Endothelial cell (in vitro differentiated cells): ENCODE measurements around the gene FTO. TPM values are rescaled to one million over a fixed set of nuclear protein-coding genes. Genes with fewer than 3 reads are reported as not detected.

ENCODE experiments used
- DNase-seq: peaks from one replicate; pipeline ENCODE4 v3.0.0; 2021; ENCODE audit warnings: low spot score
- H3K27ac Mint-ChIP-seq: one replicate; pipeline ENCODE4 v1.8.0; 2021; ENCODE audit warnings: mixed read lengths, inconsistent platforms; ENCODE audit not compliant: unreplicated experiment
- H3K27me3 Mint-ChIP-seq: one replicate; pipeline ENCODE4 v1.8.0; 2021; ENCODE audit warnings: mild to moderate bottlenecking, moderate library complexity, mixed read lengths, inconsistent platforms; ENCODE audit not compliant: unreplicated experiment
- H3K36me3 Mint-ChIP-seq: one replicate; pipeline ENCODE4 v1.8.0; 2021; ENCODE audit warnings: mild to moderate bottlenecking, low read depth, mixed read lengths, inconsistent platforms; ENCODE audit not compliant: unreplicated experiment
- H3K4me1 Mint-ChIP-seq: one replicate; pipeline ENCODE4 v1.8.0; 2021; ENCODE audit warnings: mild to moderate bottlenecking, mixed read lengths, inconsistent platforms; ENCODE audit not compliant: unreplicated experiment
- H3K4me3 Mint-ChIP-seq: one replicate; pipeline ENCODE4 v1.8.0; 2021; ENCODE audit warnings: mild to moderate bottlenecking, mixed read lengths, inconsistent platforms; ENCODE audit not compliant: unreplicated experiment
- H3K9me3 Mint-ChIP-seq: one replicate; pipeline ENCODE4 v1.8.0; 2021; ENCODE audit warnings: mixed read lengths, inconsistent platforms; ENCODE audit not compliant: unreplicated experiment
- CTCF ChIP-seq: fragments of 200-600 bp; sonication (generic); IDR thresholded peaks from one replicate; pipeline ENCODE4 v1.5.0; 2021; ENCODE audit warnings: antibody characterized with exemption; ENCODE audit not compliant: unreplicated experiment
- total RNA-seq: library from RNA; stranded (reverse); fragmentation: NEBNext Ultra II Directional; extraction: Animal tissue kit (Norgen Biotek cat#: 25700); gene quantifications from one replicate; pipeline ENCODE4 v1.2.1, GENCODE V29; 2021; ENCODE audit not compliant: unreplicated experiment

FTO gene
- total RNA-seq, 1 donor from 2014 or later, result 83.8 TPM

- DNase-seq, result no peak
- Mint-ChIP-seq H3K36me3 (no peaks in the 10 kb centered on the region), H3K27ac (no peak overlapping the region), H3K27me3 (no peaks in the 10 kb centered on the region), H3K4me1 (peaks cover 30% of the 10 kb centered on the region), H3K4me3 (no peak overlapping the region), H3K9me3 (no peaks in the 10 kb centered on the region)
- TF ChIP-seq CTCF, result no peak
Observed at GRCh38 chr16:53926209-53926608, 222.3 kb downstream of the FTO start.

- Mint-ChIP-seq H3K9me3 (no peaks in the 10 kb centered on the region), H3K27ac (no peak overlapping the region), H3K4me1 (peaks cover 7% of the 10 kb centered on the region), H3K27me3 (no peaks in the 10 kb centered on the region), H3K36me3 (no peaks in the 10 kb centered on the region), H3K4me3 (no peak overlapping the region)
- DNase-seq, result no peak
- TF ChIP-seq CTCF, result no peak
Observed at GRCh38 chr16:53932975-53933374, 229.0 kb downstream of the FTO start.

- no peak for DNase-seq
- H3K36me3 Mint-ChIP-seq, result no peaks in the 10 kb centered on the region
- H3K4me3 Mint-ChIP-seq, result no peak overlapping the region
- H3K27me3 Mint-ChIP-seq, result no peaks in the 10 kb centered on the region
- H3K9me3 Mint-ChIP-seq, result no peaks in the 10 kb centered on the region
- H3K27ac Mint-ChIP-seq, result no peak overlapping the region
- TF ChIP-seq CTCF, result no peak
- H3K4me1 Mint-ChIP-seq, result peaks cover 7% of the 10 kb centered on the region
Observed at GRCh38 chr16:53933407-53933806, 229.5 kb downstream of the FTO start.

GRCh38 chr16:53936052-53936451 lies 232.1 kb downstream of the FTO start:
- Mint-ChIP-seq H3K36me3 (no peaks in the 10 kb centered on the region), H3K4me1 (peaks cover 7% of the 10 kb centered on the region)

GRCh38 chr16:53936529-53936928 lies 232.6 kb downstream of the FTO start:
- Mint-ChIP-seq H3K27ac (no peak overlapping the region), H3K36me3 (no peaks in the 10 kb centered on the region), H3K4me3 (no peak overlapping the region), H3K9me3 (no peaks in the 10 kb centered on the region), H3K4me1 (peaks cover 7% of the 10 kb centered on the region), H3K27me3 (no peaks in the 10 kb centered on the region)
- DNase-seq, result no peak
- TF ChIP-seq CTCF, result no peak

More at GRCh38 chr16:53936052-53936451, 232.1 kb downstream of the FTO start:
- DNase-seq, result no peak
- Mint-ChIP-seq H3K27me3 (no peaks in the 10 kb centered on the region), H3K27ac (no peak overlapping the region), H3K4me3 (no peak overlapping the region), H3K9me3 (no peaks in the 10 kb centered on the region)
- TF ChIP-seq CTCF, result no peak
